Naive thymus-derived CD8-positive, alpha-beta T cell (primary cell): ENCODE measurements around the gene CCDC134. TPM values are rescaled to one million over a fixed set of nuclear protein-coding genes. Genes with fewer than 3 reads are reported as not detected.
A peak's percentile ranks its signal among the peaks of the same experiment; 100 is the strongest.

Experiments used
- ATAC-seq, 2 donors: fragments of 150-1000 bp; cut with Tn5 transposase in 1 of 2; sonication (Bioruptor Pico), chemical (Tn5 transposase) in 1 of 2; 1 replicate in 1 of 2; 2 replicates in 1 of 2; pipeline ENCODE4 v1.10.0; 2021; ENCODE audit warnings: mild to moderate bottlenecking in 2 of 2, moderate library complexity in 2 of 2
- POLR2A ChIA-PET: fragments of 350-600 bp; sonication (Branson Sonifier 250); formaldehyde crosslinking; loops from one replicate; lab custom pipeline; 2021; ENCODE audit warnings: antibody characterized with exemption; lab: Charles Lee
- DNase-seq, 10 donors: peaks; one replicate each; pipeline versions ENCODE4 v3.0.0 to v3.0.0-alpha.2; 2020 to 2022
- H3K27ac Mint-ChIP-seq, 10 donors: one replicate each; pipeline ENCODE4 v1.8.0; 2020 to 2022; ENCODE audit warnings: mild to moderate bottlenecking in 10 of 10, mixed read lengths in 10 of 10, moderate library complexity in 4 of 10, inconsistent platforms in 1 of 10
- H3K27me3 Mint-ChIP-seq, 5 donors: one replicate each; pipeline ENCODE4 v1.8.0; 2021 to 2022; ENCODE audit warnings: mixed read lengths in 5 of 5
- H3K36me3 Mint-ChIP-seq, 3 donors: one replicate each; pipeline ENCODE4 v1.8.0; 2020 to 2022; ENCODE audit warnings: mixed read lengths in 3 of 3, mild to moderate bottlenecking in 2 of 3, inconsistent platforms in 1 of 3
- H3K4me1 Mint-ChIP-seq, 4 donors: one replicate each; pipeline ENCODE4 v1.8.0; 2021 to 2022; ENCODE audit warnings: mixed read lengths in 4 of 4
- H3K4me3 Mint-ChIP-seq, 10 donors: one replicate each; pipeline ENCODE4 v1.8.0; 2020 to 2022; ENCODE audit warnings: mild to moderate bottlenecking in 10 of 10, mixed read lengths in 10 of 10, moderate library complexity in 6 of 10, inconsistent platforms in 1 of 10
- H3K9me3 Mint-ChIP-seq, 9 donors: one replicate each; pipeline ENCODE4 v1.8.0; 2020 to 2022; ENCODE audit warnings: mixed read lengths in 9 of 9, mild to moderate bottlenecking in 3 of 9, inconsistent platforms in 1 of 9, moderate library complexity in 1 of 9
- polyA plus RNA-seq, 3 donors: library from polyadenylated mRNA; unstranded; fragments of 300-500 nt; fragmentation: Illumina TruSeq; gene quantifications; one replicate each; pipeline ENCODE4 v1.2.3, GENCODE V29; 2021
- total RNA-seq, 8 experiments: library from RNA in 2 of 8; stranded (reverse) in 2 of 8; gene quantifications; one replicate each; pipeline ENCODE4 v1.2.3 and lab custom pipeline; 2021 to 2026

CCDC134 gene
- total and polyA plus RNA-seq, 5 experiments from 2014 or later: 3.5 to 23.1 (median 5.6) TPM

DNA sequence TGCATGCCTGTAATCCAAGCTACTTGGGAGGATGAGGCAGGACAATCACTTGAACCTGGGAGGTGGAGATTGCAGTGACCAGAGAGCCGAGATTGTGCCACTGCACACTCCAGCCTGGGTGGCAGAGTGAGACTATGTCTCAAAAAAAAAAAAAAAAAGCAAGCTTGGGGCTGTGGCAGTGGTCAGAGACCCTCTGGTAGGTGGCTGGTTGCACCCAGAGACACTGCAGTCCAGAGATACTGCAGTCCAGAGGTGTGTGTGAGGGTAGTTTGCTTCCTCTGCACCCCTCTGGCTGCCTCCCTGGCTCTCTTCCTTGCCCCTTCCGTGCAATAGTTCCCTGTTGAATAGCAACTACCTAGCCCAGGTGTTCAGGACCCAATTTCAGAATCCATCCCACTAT, 1.7 kb upstream of the CCDC134 start:
- no peaks in the 10 kb centered on the region for H3K27me3 Mint-ChIP-seq
- H3K9me3 Mint-ChIP-seq: no peaks in the 10 kb centered on the region
- peaks cover 3 to 23% (median 5%) of the 10 kb centered on the region in 3 donors for H3K36me3 Mint-ChIP-seq
- no peak for DNase-seq
- H3K27ac Mint-ChIP-seq: peak overlapping the region; percentile 90 to 100 (median 98)
- H3K4me1 Mint-ChIP-seq: peaks cover 16 to 38% (median 26%) of the 10 kb centered on the region in 4 donors
- ATAC-seq: no peak
- POLR2A ChIA-PET: interaction anchor here (0.6 to 8.3 kb wide), 13 partner anchors 8 to 1421 kb away, joined by 3 to 323 read pairs (median 14); partner anchors contain the start of genes MEI1, SNU13 and SREBF2
- peak overlapping the region; percentile 60 to 99 (median 95) for H3K4me3 Mint-ChIP-seq

DNA sequence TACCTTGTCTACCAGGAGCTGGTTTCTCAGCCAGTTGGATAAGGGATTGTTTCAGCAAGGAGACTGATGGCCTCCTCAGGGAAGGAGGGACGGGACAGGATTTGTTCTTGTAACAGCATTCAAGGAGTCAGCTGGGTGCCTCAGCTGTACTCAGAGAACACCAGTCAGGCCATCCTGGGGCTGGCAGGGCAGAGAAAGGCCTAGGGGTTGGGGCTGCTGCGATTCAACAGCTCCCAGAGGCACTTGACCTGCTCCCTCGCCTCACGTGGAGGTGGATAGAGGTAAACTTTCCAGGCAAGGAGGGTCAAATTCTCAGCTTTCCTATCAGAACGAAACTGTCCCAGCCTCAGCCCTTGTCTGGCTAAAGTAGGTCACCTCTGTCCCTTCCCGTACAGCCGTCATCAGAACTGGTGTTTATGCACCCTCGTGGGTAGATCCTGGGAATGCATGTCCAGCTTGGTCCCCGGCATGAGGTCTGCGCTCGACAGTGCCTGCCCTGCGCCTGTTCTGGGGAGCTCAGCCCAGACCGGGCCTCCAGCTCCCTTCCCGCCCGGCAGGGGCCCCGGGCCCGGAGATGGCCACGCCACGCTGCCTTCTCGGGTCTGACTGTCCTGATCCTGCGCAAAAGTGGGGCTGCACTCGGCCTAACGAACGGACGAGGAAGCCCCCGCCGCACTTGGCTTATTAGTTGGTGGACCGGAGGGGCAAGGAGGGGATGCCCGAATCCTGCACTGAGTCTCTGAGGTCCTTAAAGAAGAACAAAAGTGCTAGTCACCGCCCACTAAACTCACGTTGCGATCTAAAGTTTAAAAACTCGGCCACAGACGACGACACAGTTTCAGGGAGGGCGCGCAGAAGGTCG, 762 bp upstream of the CCDC134 start:
- peak overlapping the region; percentile 95 to 100 (median 99) for H3K27ac Mint-ChIP-seq
- DNase-seq: peak in 5 of 10 donors; percentile 4 to 22 (median 12)
- no peaks in the 10 kb centered on the region for H3K27me3 Mint-ChIP-seq
- no peaks in the 10 kb centered on the region for H3K9me3 Mint-ChIP-seq
- POLR2A ChIA-PET: interaction anchor here (0.6 to 8.3 kb wide), 27 partner anchors 10 to 1422 kb away, joined by 3 to 323 read pairs (median 7); partner anchors contain the start of genes MEI1, PHF5A, PMM1 and SMDT1
- H3K4me3 Mint-ChIP-seq: peak overlapping the region; percentile 88 to 99 (median 96)
- peaks cover 2 to 17% (median 3%) of the 10 kb centered on the region in 3 donors for H3K36me3 Mint-ChIP-seq
- ATAC-seq: peak; percentile 51 to 57
- H3K4me1 Mint-ChIP-seq: peaks cover 18 to 47% (median 35%) of the 10 kb centered on the region in 4 donors

DNA sequence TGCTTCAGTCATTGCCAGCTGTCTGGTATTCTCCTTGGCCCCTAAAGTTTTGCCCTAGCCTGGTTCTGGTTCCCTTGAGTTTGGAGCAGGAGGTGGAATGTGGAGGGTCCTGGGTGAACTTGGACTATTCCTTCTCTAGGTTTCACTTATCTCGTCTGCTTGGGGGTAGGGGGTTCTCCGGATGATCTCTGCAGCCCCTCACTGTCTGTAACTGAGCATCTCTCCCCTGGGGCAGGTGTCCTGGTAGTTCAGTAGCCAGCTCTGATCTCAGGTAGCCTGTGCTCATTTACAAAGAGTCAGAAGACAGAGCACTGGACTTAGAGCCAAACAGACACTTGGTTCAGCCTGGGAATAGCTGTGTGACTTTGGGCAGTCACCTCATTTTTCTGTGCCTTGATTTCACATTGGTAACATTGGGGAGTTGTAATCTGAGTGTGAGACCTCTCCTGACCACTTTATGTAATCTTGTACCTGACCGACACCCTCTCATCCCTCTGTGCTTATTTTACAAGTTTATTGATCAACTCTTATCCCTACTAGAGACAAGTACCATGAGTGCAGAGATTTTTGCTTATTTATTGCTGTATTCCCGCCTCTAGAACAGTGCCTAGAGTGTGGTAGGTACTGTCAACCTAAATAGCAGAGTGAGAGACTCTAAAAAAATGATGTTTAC, 804 bp downstream of the CCDC134 start:
- ATAC-seq (no peak), DNase-seq (no peak)
- peaks cover 16 to 55% (median 41%) of the 10 kb centered on the region in 4 donors for H3K4me1 Mint-ChIP-seq
- peak overlapping the region; percentile 88 to 99 (median 96) for H3K4me3 Mint-ChIP-seq
- no peaks in the 10 kb centered on the region for H3K9me3 Mint-ChIP-seq
- H3K27ac Mint-ChIP-seq: peak overlapping the region; percentile 95 to 100 (median 99)
- H3K36me3 Mint-ChIP-seq: peaks cover 0 to 5% (median 0%) of the 10 kb centered on the region in 3 donors
- no peaks in the 10 kb centered on the region for H3K27me3 Mint-ChIP-seq
- POLR2A ChIA-PET: interaction anchor here (0.5 to 8.3 kb wide), 18 partner anchors 10 to 355 kb away, joined by 3 to 323 read pairs (median 8); partner anchors contain the start of genes CENPM, MEI1, PHF5A and SNU13

DNA sequence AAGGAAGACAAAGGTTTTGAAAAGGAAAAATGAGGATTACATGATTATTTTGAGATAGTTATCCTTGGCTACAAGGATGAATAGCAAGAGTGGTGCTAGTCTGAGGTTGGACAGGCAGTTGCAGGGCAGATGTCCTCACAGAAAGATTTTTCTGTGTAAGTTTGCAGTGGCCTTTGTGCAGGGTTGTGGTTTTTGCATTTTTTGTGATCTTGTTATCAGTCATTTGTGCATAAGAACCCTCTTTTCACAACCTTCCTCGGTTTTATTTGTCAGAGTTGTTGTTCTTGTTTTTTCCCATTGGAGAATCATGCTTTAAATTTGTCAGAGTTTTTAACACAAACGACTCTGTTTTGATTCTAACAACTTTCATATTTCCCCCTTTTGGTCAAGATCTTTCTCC, 1.4 kb downstream of the CCDC134 start:
- no peak for DNase-seq
- POLR2A ChIA-PET: interaction anchor here (3.0 to 8.3 kb wide), 3 partner anchors 20 to 55 kb away, joined by 22 to 323 read pairs (median 48); partner anchors contain the start of gene SREBF2
- Mint-ChIP-seq H3K4me1 (peaks cover 16 to 59% (median 41%) of the 10 kb centered on the region in 4 donors), H3K27me3 (no peaks in the 10 kb centered on the region), H3K36me3 (peaks cover 0 to 4% (median 0%) of the 10 kb centered on the region in 3 donors), H3K27ac (peak overlapping the region in 8 of 10 donors; percentile 57 to 100 (median 98)), H3K9me3 (no peaks in the 10 kb centered on the region), H3K4me3 (peak overlapping the region; percentile 88 to 99 (median 96))
- ATAC-seq: no peak

DNA sequence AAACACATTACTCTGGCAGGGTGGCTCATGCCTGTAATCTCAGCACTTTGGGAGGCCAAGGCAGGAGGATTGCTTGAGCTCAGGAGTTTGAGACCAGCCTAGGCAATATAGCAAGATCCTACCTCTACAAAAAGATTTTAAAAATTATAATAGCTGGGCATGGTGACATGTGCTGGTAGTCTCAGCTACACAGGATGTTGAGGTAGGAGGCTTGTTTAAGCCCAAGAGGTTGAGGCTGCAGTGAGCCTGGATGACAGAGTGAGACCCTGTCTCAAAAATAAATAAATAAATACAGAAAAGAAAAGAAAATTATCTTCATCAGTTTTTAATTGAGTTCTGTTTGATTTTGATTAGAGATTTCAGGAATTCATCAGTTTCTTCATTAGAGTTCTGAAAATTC, 5.2 kb downstream of the CCDC134 start:
- ATAC-seq (no peak), DNase-seq (no peak)
- Mint-ChIP-seq H3K27ac (peak overlapping the region in 3 of 10 donors; percentile 25 to 35 (median 25)), H3K9me3 (no peaks in the 10 kb centered on the region), H3K4me3 (no peak overlapping the region), H3K4me1 (peaks cover 13 to 49% (median 37%) of the 10 kb centered on the region in 4 donors), H3K27me3 (no peaks in the 10 kb centered on the region), H3K36me3 (peaks cover 0 to 20% (median 3%) of the 10 kb centered on the region in 3 donors)
- POLR2A ChIA-PET: interaction anchor here (0.6 to 1.0 kb wide), 2 partner anchors 24 to 150 kb away, joined by 3 to 5 read pairs; no protein-coding TSS in a partner anchor

DNA sequence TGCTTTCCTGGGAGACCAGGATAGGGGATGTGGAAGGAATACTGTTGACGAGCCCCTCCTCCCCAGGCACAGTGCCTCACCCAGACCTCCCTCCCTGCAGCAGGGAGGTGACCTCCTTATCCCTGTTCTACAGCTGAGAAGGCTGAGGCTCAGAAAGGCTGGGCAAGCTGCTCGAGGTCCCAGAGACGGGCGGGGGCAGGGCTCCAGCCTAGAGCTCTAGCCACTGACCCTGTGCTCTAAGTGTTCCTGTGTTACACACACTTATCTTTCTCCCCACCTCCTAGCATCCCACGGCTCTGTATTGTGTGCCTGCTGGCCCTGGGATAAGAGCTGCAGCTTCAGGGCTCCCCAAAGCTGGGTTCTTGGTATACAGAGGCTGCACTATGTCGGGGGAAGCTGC, 7.9 kb downstream of the CCDC134 start:
- peak in 1 of 10 donors; percentile 21 for DNase-seq
- Mint-ChIP-seq H3K27ac (peak overlapping the region in 1 of 10 donors; percentile 43), H3K9me3 (no peaks in the 10 kb centered on the region), H3K4me1 (peaks cover 4 to 28% (median 22%) of the 10 kb centered on the region in 4 donors), H3K27me3 (no peaks in the 10 kb centered on the region), H3K36me3 (peaks cover 0 to 34% (median 5%) of the 10 kb centered on the region in 3 donors), H3K4me3 (no peak overlapping the region)
- ATAC-seq: no peak
- POLR2A ChIA-PET: no interaction called here

DNA sequence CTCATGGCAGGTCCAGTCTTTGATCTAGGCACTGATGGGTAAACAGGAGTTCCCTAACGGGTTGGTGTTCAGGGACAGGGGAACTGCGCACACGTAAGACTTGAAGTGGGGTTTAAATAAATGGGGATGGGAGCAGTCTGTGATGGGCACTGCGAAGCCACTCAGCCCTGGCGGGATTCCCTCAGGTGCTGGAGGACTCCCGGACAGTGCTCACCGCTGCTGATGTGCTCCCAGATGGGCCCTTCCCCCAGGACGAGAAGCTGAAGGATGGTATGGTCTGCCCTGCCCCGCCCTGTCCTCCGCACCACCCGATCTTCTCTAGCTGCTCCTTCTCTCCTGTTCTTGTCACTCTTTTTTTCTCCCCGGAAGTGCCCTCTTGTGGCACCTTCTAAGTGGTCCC, 9.5 kb downstream of the CCDC134 start:
- H3K9me3 Mint-ChIP-seq: no peaks in the 10 kb centered on the region
- no peak overlapping the region for H3K4me3 Mint-ChIP-seq
- peak overlapping the region in 1 of 10 donors; percentile 6 for H3K27ac Mint-ChIP-seq
- peaks cover 4 to 15% (median 10%) of the 10 kb centered on the region in 4 donors for H3K4me1 Mint-ChIP-seq
- H3K36me3 Mint-ChIP-seq: peaks cover 0 to 43% (median 5%) of the 10 kb centered on the region in 3 donors
- ATAC-seq: no peak
- POLR2A ChIA-PET: interaction anchor here (0.7 to 1.1 kb wide), 2 partner anchors 121 to 136 kb away, joined by 3 to 10 read pairs; partner anchors contain the start of gene SNU13
- H3K27me3 Mint-ChIP-seq: no peaks in the 10 kb centered on the region
- peak in 1 of 10 donors; percentile 15 for DNase-seq

DNA sequence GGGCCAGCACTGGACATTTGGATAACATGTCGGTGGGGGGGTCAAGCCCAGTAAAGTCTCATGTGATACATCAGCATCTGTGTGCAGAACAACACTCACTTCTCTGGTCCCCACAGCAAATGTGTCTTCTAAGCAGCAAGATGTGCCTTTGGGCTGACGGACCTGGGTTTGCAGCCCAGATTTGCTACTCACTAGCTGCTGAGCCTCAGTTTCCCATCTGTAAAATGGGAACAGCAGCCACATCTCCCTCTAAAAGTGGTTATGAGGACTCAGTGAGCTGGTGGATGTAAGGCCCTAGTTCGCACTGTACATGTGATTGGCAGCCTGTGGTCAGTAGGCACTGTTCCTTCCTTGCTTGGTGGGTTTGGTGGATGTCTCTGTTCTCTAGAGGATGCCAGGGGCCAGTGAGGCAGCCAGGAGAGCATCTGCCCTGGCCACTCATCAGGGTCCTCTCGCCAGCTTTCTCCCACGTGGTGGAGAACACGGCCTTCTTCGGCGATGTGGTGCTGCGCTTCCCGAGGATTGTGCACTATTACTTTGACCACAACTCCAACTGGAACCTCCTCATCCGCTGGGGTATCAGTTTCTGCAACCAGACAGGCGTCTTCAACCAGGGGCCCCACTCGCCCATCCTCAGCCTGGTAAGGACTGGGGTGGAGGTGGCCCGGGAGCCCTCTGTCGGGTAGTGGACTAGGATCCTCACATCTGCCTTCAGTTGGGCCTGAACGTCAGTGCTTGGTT, 12.5 kb downstream of the CCDC134 start:
- H3K4me1 Mint-ChIP-seq: peaks cover 0 to 14% (median 5%) of the 10 kb centered on the region in 4 donors
- peaks cover 0 to 59% (median 5%) of the 10 kb centered on the region in 3 donors for H3K36me3 Mint-ChIP-seq
- no peak overlapping the region for H3K4me3 Mint-ChIP-seq
- DNase-seq: no peak
- POLR2A ChIA-PET: interaction anchor here (0.6 kb wide), 1 partner anchor 490 kb away, joined by 3 read pairs; no protein-coding TSS in a partner anchor
- H3K27me3 Mint-ChIP-seq: no peaks in the 10 kb centered on the region
- peak overlapping the region in 2 of 10 donors; percentile 37 to 43 for H3K27ac Mint-ChIP-seq
- H3K9me3 Mint-ChIP-seq: no peaks in the 10 kb centered on the region
- no peak for ATAC-seq

DNA sequence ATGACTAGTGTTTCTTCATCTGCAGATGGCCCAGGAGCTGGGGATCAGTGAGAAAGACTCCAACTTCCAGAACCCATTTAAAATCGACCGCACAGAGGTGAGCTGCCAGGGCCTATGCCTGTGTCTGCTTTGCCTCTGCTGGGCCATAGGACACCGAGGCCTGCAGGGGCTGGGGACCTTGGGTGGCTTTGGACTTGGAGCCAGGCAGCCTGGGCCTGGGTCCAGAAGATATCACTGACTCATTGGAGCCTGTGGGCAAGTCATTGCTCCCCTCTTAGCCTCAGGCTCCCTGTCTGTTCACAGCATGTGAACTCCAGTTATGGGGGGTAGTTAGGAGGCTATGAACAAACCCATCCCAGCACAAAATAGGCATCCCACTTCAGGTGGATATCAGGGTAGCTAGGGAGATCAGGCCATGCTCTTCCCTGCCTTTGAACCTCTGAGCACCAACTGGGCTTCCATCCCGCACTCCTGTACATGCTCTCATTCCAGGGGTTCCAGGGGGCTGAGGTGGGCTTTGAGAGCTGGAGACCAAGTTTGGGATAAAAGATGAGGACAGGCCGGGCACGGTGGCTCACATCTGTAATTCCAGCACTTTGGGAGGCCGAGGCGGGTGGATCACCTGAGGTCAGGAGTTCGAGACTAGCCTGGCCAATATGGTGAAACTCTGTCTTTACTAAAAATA, 13.4 kb downstream of the CCDC134 start:
- Mint-ChIP-seq H3K4me1 (peaks cover 0 to 8% (median 4%) of the 10 kb centered on the region in 4 donors), H3K27ac (peak overlapping the region in 1 of 10 donors; percentile 41), H3K27me3 (no peaks in the 10 kb centered on the region), H3K36me3 (peaks cover 0 to 57% (median 5%) of the 10 kb centered on the region in 3 donors), H3K4me3 (no peak overlapping the region), H3K9me3 (no peaks in the 10 kb centered on the region)
- POLR2A ChIA-PET: interaction anchor here (0.6 kb wide), 2 partner anchors 67 to 490 kb away, joined by 3 to 4 read pairs; no protein-coding TSS in a partner anchor
- DNase-seq (no peak), ATAC-seq (no peak)

DNA sequence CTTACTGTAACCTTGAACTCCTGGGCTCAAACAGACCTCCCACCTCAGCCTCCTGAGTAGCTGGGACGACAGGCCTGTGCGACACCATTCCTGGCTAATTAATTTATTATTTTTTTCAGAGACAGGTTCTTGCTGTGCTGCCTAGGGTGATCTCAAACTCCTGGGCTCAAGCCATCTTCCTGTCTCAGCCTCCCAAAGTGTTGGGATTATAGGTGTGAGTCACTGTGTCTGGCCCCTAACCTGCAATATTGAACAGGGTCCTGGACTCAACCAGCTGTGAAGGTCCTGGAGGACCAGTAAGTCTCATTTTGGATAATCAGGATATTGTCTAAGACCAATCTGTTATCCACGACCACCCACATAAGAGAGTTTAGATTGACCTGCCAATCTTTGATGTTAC, 15.2 kb downstream of the CCDC134 start:
- Mint-ChIP-seq H3K27ac (no peak overlapping the region), H3K4me1 (peaks cover 0 to 2% (median under 1%) of the 10 kb centered on the region in 4 donors), H3K4me3 (no peak overlapping the region), H3K36me3 (peaks cover 0 to 51% (median 2%) of the 10 kb centered on the region in 3 donors), H3K27me3 (no peaks in the 10 kb centered on the region), H3K9me3 (no peaks in the 10 kb centered on the region)
- ATAC-seq: no peak
- DNase-seq: no peak
- POLR2A ChIA-PET: interaction anchor here (0.7 to 1.8 kb wide), 3 partner anchors 17 to 602 kb away, joined by 3 to 6 read pairs (median 6); partner anchors contain the start of gene SREBF2

DNA sequence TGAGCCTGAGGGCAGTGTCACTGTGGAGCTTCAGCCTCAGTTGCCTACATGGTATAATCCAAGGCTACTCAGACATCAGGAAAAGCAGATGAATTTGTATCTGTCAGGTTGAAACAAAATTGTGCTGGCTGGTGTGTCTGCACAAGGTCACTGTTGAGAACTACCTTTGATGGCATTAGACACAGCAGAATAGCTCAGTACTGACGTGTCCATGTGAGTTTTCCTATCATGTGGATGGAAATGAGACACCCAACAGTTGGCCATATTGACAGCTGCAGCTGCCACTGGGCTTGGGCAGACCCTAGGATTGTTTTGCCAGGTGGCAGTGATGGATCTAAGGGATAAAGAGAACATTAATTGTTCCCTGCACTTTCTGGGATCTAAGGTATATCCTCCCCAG, 15.8 kb downstream of the CCDC134 start:
- Mint-ChIP-seq H3K9me3 (no peaks in the 10 kb centered on the region), H3K4me3 (no peak overlapping the region), H3K27ac (no peak overlapping the region), H3K4me1 (peaks cover 0 to 2% (median under 1%) of the 10 kb centered on the region in 4 donors), H3K27me3 (no peaks in the 10 kb centered on the region), H3K36me3 (peaks cover 0 to 46% (median 2%) of the 10 kb centered on the region in 3 donors)
- DNase-seq (no peak), ATAC-seq (no peak)
- POLR2A ChIA-PET: interaction anchor here (0.7 to 1.8 kb wide), 2 partner anchors 17 to 35 kb away, joined by 3 to 6 read pairs; partner anchors contain the start of gene SREBF2
